ENCODE results near the gene FOXK2.

- no peak for TF ChIP-seq POLR2A (IDR thresholded peaks at IDR 0.05)
- TF ChIP-seq, protein P1, sequence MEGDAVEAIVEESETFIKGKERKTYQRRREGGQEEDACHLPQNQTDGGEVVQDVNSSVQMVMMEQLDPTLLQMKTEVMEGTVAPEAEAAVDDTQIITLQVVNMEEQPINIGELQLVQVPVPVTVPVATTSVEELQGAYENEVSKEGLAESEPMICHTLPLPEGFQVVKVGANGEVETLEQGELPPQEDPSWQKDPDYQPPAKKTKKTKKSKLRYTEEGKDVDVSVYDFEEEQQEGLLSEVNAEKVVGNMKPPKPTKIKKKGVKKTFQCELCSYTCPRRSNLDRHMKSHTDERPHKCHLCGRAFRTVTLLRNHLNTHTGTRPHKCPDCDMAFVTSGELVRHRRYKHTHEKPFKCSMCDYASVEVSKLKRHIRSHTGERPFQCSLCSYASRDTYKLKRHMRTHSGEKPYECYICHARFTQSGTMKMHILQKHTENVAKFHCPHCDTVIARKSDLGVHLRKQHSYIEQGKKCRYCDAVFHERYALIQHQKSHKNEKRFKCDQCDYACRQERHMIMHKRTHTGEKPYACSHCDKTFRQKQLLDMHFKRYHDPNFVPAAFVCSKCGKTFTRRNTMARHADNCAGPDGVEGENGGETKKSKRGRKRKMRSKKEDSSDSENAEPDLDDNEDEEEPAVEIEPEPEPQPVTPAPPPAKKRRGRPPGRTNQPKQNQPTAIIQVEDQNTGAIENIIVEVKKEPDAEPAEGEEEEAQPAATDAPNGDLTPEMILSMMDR (IDR thresholded peaks at IDR 0.05 in 4 of 5, conservative IDR thresholded peaks at IDR 0.05 in 1 of 5), result no peak
These were observed 46.8 kb downstream of the FOXK2 start for GRCh38 chr17:82566129-82566960.

Data from gastrocnemius medialis (tissue), 4 donors.